ENCODE results near the gene NRG2. TPM values are rescaled to one million over a fixed set of nuclear protein-coding genes. Genes with fewer than 3 reads are reported as not detected.

NRG2 gene
- total RNA-seq, 2 experiments from 2014 or later = not detected

DNA sequence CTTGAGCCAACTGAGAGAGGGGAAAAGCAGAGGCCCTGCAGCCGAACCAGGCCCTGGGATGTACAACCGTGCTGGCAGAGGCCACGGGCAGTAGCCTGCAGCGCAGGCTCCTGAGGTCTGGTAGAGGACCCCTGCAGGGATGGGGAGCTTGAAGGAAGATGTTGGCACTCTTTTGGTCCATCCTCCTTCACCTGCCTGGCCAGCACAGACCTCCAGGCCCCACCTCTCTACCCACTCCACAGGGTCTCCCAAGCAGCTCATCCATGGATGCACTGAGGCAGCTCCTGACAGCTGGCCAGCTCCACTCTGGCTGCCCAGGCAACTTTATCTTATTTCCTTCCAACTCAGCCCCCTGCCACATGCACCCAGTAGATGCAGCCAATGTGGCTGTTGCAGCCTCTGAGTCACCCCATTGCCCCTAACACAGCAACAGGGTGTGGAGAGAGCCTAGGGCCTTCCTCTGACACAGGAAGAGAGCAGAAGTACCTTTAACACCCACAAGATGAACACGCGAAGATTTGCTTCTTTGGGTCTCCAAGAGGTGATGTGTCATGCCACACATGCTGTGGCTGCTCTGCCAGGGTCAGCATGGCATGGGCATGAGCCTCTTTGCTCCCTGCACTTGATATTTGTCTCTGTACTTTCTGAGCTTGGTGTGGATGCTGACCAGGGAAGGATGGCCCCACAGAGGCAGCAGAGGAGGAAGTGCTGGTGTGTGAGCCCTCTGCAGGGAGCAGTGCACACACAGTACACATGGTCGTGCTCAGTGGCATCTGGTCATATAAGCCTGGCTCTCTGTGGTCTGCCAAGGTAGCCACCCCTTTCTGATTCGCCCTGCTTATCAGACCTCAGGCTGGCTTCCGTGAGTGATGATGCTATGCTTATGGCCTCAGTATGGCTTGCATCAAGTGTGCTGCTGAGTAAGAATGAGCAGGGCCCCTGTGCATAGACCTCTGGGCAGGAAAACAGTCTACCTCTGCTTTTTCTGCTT, 117.2 kb downstream of the NRG2 start:
- ATAC-seq = no peak
- Mint-ChIP-seq H3K27me3 (ENCODE audit: low read depth) (peaks cover 18% of the 10 kb centered on the region), H3K36me3 (ENCODE audit: low read depth) (no peaks in the 10 kb centered on the region), H3K9me3 (ENCODE audit: insufficient read depth) (no peaks in the 10 kb centered on the region), H3K27ac (peak overlapping the region; percentile 6), H3K4me3 (no peak overlapping the region), H3K4me1 (ENCODE audit: low read depth) (no peaks in the 10 kb centered on the region)
- DNase-seq = no peak
- CTCF ChIA-PET = no interaction called here
- POLR2A ChIA-PET = no interaction called here

- DNase-seq (no peak), ATAC-seq (no peak)
- Mint-ChIP-seq H3K27me3 (ENCODE audit: low read depth) (peaks cover 16% of the 10 kb centered on the region), H3K9me3 (ENCODE audit: insufficient read depth) (no peaks in the 10 kb centered on the region), H3K36me3 (ENCODE audit: low read depth) (no peaks in the 10 kb centered on the region), H3K4me1 (ENCODE audit: low read depth) (no peaks in the 10 kb centered on the region), H3K4me3 (no peak overlapping the region), H3K27ac (no peak overlapping the region)
- CTCF ChIA-PET = no interaction called here
- POLR2A ChIA-PET = no interaction called here
Observed at GRCh38 chr5:139925216-139925562, 117.9 kb downstream of the NRG2 start.

GRCh38 chr5:139924294-139925215, 118.5 kb downstream of the NRG2 start:
- Mint-ChIP-seq H3K27ac (no peak overlapping the region), H3K4me3 (no peak overlapping the region), H3K27me3 (ENCODE audit: low read depth) (peaks cover 16% of the 10 kb centered on the region), H3K4me1 (ENCODE audit: low read depth) (no peaks in the 10 kb centered on the region), H3K36me3 (ENCODE audit: low read depth) (no peaks in the 10 kb centered on the region), H3K9me3 (ENCODE audit: insufficient read depth) (no peaks in the 10 kb centered on the region)
- ATAC-seq = no peak
- CTCF ChIA-PET = interaction anchor here (1.8 kb wide), 1 partner anchor 17 kb away, joined by 4 read pairs; no protein-coding TSS in a partner anchor
- DNase-seq = no peak
- POLR2A ChIA-PET = no interaction called here

DNA sequence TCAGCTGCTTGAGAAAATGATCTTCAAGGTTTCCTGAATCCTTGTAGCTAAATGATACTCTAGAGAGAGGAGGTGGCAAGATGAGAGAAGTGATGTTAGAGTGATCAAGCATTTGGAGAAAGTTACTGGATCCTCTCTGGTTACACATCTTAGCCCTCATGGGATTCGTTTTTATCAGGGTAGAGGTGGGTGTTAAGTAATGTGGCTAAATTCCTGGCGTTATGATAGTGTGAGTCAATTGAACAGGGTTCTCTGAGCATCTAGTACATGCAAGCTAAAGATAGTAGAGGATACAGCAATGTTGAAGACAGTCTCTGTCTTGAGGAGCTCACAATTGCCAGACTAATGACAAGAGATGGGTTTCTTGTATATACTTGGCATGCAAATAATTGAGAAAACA, 123.8 kb downstream of the NRG2 start:
- Mint-ChIP-seq H3K27me3 (ENCODE audit: low read depth) (peaks cover 15% of the 10 kb centered on the region), H3K4me1 (ENCODE audit: low read depth) (no peaks in the 10 kb centered on the region), H3K27ac (no peak overlapping the region), H3K9me3 (ENCODE audit: insufficient read depth) (no peaks in the 10 kb centered on the region), H3K36me3 (ENCODE audit: low read depth) (no peaks in the 10 kb centered on the region), H3K4me3 (no peak overlapping the region)
- ATAC-seq (no peak), DNase-seq (no peak)
- ChIA-PET CTCF (interaction anchor here (1.1 kb wide), 1 partner anchor 50 kb away, joined by 4 read pairs; no protein-coding TSS in a partner anchor), POLR2A (no interaction called here)

GRCh38 chr5:139915834-139916233, 127.3 kb downstream of the NRG2 start:
- H3K4me3 Mint-ChIP-seq = no peak overlapping the region
- H3K4me1 Mint-ChIP-seq (ENCODE audit: low read depth) = no peaks in the 10 kb centered on the region
- H3K27ac Mint-ChIP-seq = no peak overlapping the region
- ChIA-PET POLR2A (no interaction called here), CTCF (interaction anchor here (1.2 kb wide), 1 partner anchor 13 kb away, joined by 4 read pairs; no protein-coding TSS in a partner anchor)
- ATAC-seq (no peak), DNase-seq (no peak)
- H3K27me3 Mint-ChIP-seq (ENCODE audit: low read depth) = peaks cover 8% of the 10 kb centered on the region
- H3K36me3 Mint-ChIP-seq (ENCODE audit: low read depth) = no peaks in the 10 kb centered on the region
- no peaks in the 10 kb centered on the region for H3K9me3 Mint-ChIP-seq (ENCODE audit: insufficient read depth)

DNA sequence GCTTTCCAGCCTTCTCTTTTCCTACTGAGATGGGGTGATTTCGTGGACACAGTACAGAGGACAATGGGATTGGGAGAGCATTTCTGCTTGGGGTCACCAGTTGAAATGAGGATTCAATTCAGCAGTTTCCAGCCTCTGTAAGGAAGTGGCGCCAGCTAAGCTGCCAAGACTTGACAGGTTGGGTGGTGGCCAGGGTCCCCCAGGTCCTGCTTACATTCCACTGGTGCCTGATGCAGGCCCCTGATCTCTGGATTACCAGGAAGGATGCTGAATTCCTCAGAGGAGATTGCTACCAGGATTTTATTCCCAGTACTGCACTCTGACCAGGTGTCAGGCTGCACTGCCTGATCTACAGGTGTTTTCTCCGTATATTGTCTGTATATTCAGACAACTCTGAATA, 127.8 kb downstream of the NRG2 start:
- ChIA-PET CTCF (interaction anchor here (1.2 kb wide), 1 partner anchor 13 kb away, joined by 4 read pairs; no protein-coding TSS in a partner anchor), POLR2A (no interaction called here)
- H3K27ac Mint-ChIP-seq = no peak overlapping the region
- no peaks in the 10 kb centered on the region for H3K36me3 Mint-ChIP-seq (ENCODE audit: low read depth)
- ATAC-seq (no peak), DNase-seq (no peak)
- H3K4me1 Mint-ChIP-seq (ENCODE audit: low read depth) = no peaks in the 10 kb centered on the region
- no peak overlapping the region for H3K4me3 Mint-ChIP-seq
- peaks cover 8% of the 10 kb centered on the region for H3K27me3 Mint-ChIP-seq (ENCODE audit: low read depth)
- no peaks in the 10 kb centered on the region for H3K9me3 Mint-ChIP-seq (ENCODE audit: insufficient read depth)

DNA sequence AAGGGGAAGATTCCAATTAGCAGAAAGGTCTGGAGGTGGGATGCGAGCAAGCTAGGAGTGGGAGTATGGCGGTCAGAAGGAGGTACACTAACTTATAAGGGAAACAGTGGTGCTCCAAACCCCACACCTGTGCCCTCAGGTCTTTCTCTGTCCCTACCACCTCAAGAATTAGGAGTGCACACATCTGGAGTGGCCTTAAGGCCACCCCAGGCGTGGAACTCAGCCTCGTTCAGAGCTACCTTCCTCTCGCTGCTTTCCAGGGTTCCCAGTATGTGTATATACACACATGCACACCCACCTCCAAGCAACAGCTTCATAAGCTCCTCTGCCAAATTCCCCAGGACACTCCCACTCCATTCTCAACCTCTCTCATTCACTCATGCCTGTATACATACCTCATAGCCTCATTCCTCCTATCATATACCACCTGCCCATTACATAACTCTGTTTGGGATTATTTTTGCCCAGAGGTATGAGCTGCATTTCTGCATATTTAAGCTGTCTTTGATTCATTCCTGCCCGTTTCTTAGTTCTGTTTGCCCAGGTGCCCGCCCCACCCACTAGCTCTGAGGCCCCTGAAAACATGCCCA, 128.8 kb downstream of the NRG2 start:
- H3K9me3 Mint-ChIP-seq (ENCODE audit: insufficient read depth) = no peaks in the 10 kb centered on the region
- no peak overlapping the region for H3K4me3 Mint-ChIP-seq
- no peak overlapping the region for H3K27ac Mint-ChIP-seq
- DNase-seq (no peak), ATAC-seq (no peak)
- ChIA-PET CTCF (interaction anchor here (0.5 to 1.2 kb wide), 3 partner anchors 14 to 90 kb away, joined by 3 to 4 read pairs (median 3); no protein-coding TSS in a partner anchor), POLR2A (interaction anchor here (1.0 kb wide), 1 partner anchor 7 kb away, joined by 3 read pairs; no protein-coding TSS in a partner anchor)
- H3K27me3 Mint-ChIP-seq (ENCODE audit: low read depth) = peaks cover 8% of the 10 kb centered on the region
- no peaks in the 10 kb centered on the region for H3K36me3 Mint-ChIP-seq (ENCODE audit: low read depth)
- H3K4me1 Mint-ChIP-seq (ENCODE audit: low read depth) = no peaks in the 10 kb centered on the region

GRCh38 chr5:139912804-139913203, 130.3 kb downstream of the NRG2 start:
- no peak overlapping the region for H3K4me3 Mint-ChIP-seq
- CTCF ChIA-PET = no interaction called here
- no peaks in the 10 kb centered on the region for H3K36me3 Mint-ChIP-seq (ENCODE audit: low read depth)
- DNase-seq (no peak), ATAC-seq (no peak)
- POLR2A ChIA-PET = no interaction called here
- H3K27ac Mint-ChIP-seq = no peak overlapping the region
- H3K9me3 Mint-ChIP-seq (ENCODE audit: insufficient read depth) = no peaks in the 10 kb centered on the region
- no peaks in the 10 kb centered on the region for H3K4me1 Mint-ChIP-seq (ENCODE audit: low read depth)
- H3K27me3 Mint-ChIP-seq (ENCODE audit: low read depth) = peaks cover 8% of the 10 kb centered on the region

- no peaks in the 10 kb centered on the region for H3K36me3 Mint-ChIP-seq (ENCODE audit: low read depth)
- POLR2A ChIA-PET = no interaction called here
- DNase-seq (no peak), ATAC-seq (no peak)
- no peak overlapping the region for H3K27ac Mint-ChIP-seq
- H3K4me1 Mint-ChIP-seq (ENCODE audit: low read depth) = no peaks in the 10 kb centered on the region
- no peaks in the 10 kb centered on the region for H3K9me3 Mint-ChIP-seq (ENCODE audit: insufficient read depth)
- CTCF ChIA-PET = no interaction called here
- H3K27me3 Mint-ChIP-seq (ENCODE audit: low read depth) = peaks cover 8% of the 10 kb centered on the region
- H3K4me3 Mint-ChIP-seq = no peak overlapping the region
Observed at GRCh38 chr5:139912158-139912557, 130.9 kb downstream of the NRG2 start.

DNA sequence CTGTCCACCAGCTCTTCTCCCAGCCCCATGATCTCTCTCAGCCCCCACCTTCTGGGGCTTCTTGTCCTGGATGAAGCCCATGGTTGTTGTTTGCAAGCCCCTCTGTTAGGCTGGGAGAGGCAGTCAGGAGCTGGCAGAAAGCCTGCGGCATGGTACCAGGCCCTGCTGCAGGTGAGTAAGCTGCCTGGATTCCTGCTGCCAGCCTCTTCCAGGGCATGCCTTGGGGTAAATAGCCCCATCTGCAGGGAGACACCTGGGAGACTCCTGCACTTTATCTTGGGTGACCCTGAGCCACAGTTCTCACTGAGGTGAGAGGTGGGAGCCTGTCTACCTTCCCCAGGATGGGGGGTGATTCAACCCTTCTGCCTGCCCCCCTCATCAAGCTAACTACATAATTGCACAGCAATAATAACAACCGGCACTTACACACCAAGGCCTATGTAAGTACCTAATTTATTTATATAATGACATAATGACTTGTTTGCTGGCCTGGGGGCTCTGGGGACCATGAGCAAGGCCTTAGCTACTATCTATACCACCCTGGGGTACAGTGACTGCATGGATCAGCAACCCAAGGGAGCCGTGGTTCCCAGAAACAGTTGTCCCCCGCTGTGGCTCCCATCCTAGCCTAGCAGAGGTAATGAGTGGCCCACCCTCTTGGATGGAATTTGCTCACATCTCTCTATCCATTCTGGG, 131.5 kb downstream of the NRG2 start:
- DNase-seq (no peak), ATAC-seq (no peak)
- Mint-ChIP-seq H3K9me3 (ENCODE audit: insufficient read depth) (no peaks in the 10 kb centered on the region), H3K27ac (no peak overlapping the region), H3K4me1 (ENCODE audit: low read depth) (no peaks in the 10 kb centered on the region), H3K27me3 (ENCODE audit: low read depth) (peaks cover 8% of the 10 kb centered on the region), H3K36me3 (ENCODE audit: low read depth) (no peaks in the 10 kb centered on the region), H3K4me3 (no peak overlapping the region)
- CTCF ChIA-PET = interaction anchor here (1.4 kb wide), 1 partner anchor 57 kb away, joined by 3 read pairs; no protein-coding TSS in a partner anchor
- POLR2A ChIA-PET = no interaction called here

DNA sequence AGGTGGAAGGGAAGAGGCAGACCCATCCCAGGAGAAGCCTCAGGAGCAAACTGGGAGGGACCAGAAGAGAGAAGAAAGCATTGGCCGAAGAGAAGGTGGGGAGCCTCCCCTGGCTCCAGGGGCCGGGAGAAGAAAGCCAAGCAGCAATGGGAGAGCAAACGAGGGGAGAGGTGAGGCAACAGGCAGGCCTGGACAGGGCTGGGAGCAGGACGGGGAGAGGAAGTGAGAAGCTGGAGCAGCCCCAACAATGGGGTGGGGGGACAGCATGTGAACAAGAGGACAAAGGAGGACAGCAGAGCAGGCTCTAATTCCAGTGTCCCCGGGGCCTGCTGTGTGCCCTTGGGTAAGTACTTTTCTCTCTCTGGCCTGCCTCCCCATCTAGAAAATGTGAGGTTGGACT, 132.2 kb downstream of the NRG2 start:
- no peaks in the 10 kb centered on the region for H3K36me3 Mint-ChIP-seq (ENCODE audit: low read depth)
- H3K4me3 Mint-ChIP-seq = no peak overlapping the region
- no peak for DNase-seq
- CTCF ChIA-PET = interaction anchor here (1.4 kb wide), 1 partner anchor 58 kb away, joined by 3 read pairs; no protein-coding TSS in a partner anchor
- no peak overlapping the region for H3K27ac Mint-ChIP-seq
- H3K27me3 Mint-ChIP-seq (ENCODE audit: low read depth) = peaks cover 6% of the 10 kb centered on the region
- POLR2A ChIA-PET = no interaction called here
- ATAC-seq = no peak
- H3K9me3 Mint-ChIP-seq (ENCODE audit: insufficient read depth) = no peaks in the 10 kb centered on the region
- H3K4me1 Mint-ChIP-seq (ENCODE audit: low read depth) = no peaks in the 10 kb centered on the region
